ENCODE data around the gene DLGAP5. TPM values are rescaled to one million over a fixed set of nuclear protein-coding genes. Genes with fewer than 3 reads are reported as not detected.

DLGAP5 gene
- total and polyA plus RNA-seq, 2 experiments from 2014 or later = 13.5 to 15.5 TPM

- H3K9me3 ChIP-seq (ENCODE audit: low read depth) = no peaks in the 10 kb centered on the region
- H3K27me3 ChIP-seq (replicated peaks; ENCODE audit: insufficient read depth) = no peaks in the 10 kb centered on the region
- DNase-seq = no peak
- no peaks in the 10 kb centered on the region for H3F3A ChIP-seq (ENCODE audit: insufficient read depth)
- H3K4me2 ChIP-seq (ENCODE audit: unreplicated experiment) = no peak overlapping the region
- no peak overlapping the region for H3K4me3 ChIP-seq
- no peak overlapping the region for H3K9ac ChIP-seq
- WGBS, 2 experiments (ENCODE audit: low coverage in 1 of 2, low lambda C conversion rate in 2 of 2, missing lambda C conversion rate in 2 of 2) = 91 to 93% methylated on average over 16 to 17 of the region's 17 CpGs
- in situ Hi-C loops (cut with MboI) = no loop called here
- H3K79me2 ChIP-seq (ENCODE audit: insufficient read depth) = no peaks in the 10 kb centered on the region
- no peaks in the 10 kb centered on the region for H4K20me1 ChIP-seq (ENCODE audit: insufficient read depth)
- no peak overlapping the region for H2AFZ ChIP-seq
- no peaks in the 10 kb centered on the region for H3K36me3 ChIP-seq (ENCODE audit: low read depth)
- H3K9me2 ChIP-seq (ENCODE audit: insufficient read depth) = no peaks in the 10 kb centered on the region
- no peaks in the 10 kb centered on the region for H3K4me1 ChIP-seq (ENCODE audit: insufficient read depth)
- no peak for TF ChIP-seq EZH2phosphoT487 (IDR thresholded peaks at IDR 0.05; ENCODE audit: insufficient read depth, low read depth)
- TF ChIP-seq EZH2 (IDR thresholded peaks at IDR 0.05; ENCODE audit: insufficient read depth, poor library complexity, severe bottlenecking) = no peak
- H3K27ac ChIP-seq = no peak overlapping the region
These were observed 10.1 kb upstream of the DLGAP5 start for GRCh38 chr14:55201219-55202101.

- DNase-seq = no peak
- no peaks in the 10 kb centered on the region for H3K4me1 ChIP-seq (ENCODE audit: insufficient read depth)
- H3K36me3 ChIP-seq (ENCODE audit: low read depth) = no peaks in the 10 kb centered on the region
- H3K79me2 ChIP-seq (ENCODE audit: insufficient read depth) = no peaks in the 10 kb centered on the region
- no peak overlapping the region for H3K27ac ChIP-seq
- H3F3A ChIP-seq (ENCODE audit: insufficient read depth) = no peaks in the 10 kb centered on the region
- no peaks in the 10 kb centered on the region for H3K9me2 ChIP-seq (ENCODE audit: insufficient read depth)
- no peaks in the 10 kb centered on the region for H4K20me1 ChIP-seq (ENCODE audit: insufficient read depth)
- H3K27me3 ChIP-seq (replicated peaks; ENCODE audit: insufficient read depth) = no peaks in the 10 kb centered on the region
- 94 to 97% methylated on average over 3 of the region's 3 CpGs for WGBS, 2 experiments (ENCODE audit: low coverage in 1 of 2, low lambda C conversion rate in 2 of 2, missing lambda C conversion rate in 2 of 2)
- no peaks in the 10 kb centered on the region for H3K9me3 ChIP-seq (ENCODE audit: low read depth)
- TF ChIP-seq EZH2phosphoT487 (IDR thresholded peaks at IDR 0.05; ENCODE audit: insufficient read depth, low read depth) (no peak), EZH2 (IDR thresholded peaks at IDR 0.05; ENCODE audit: insufficient read depth, poor library complexity, severe bottlenecking) (no peak)
- no peak overlapping the region for H3K4me2 ChIP-seq (ENCODE audit: unreplicated experiment)
- H3K4me3 ChIP-seq = no peak overlapping the region
- in situ Hi-C loops (cut with MboI) = no loop called here
- H2AFZ ChIP-seq = no peak overlapping the region
- H3K9ac ChIP-seq = no peak overlapping the region
These were observed 9.3 kb upstream of the DLGAP5 start for GRCh38 chr14:55200651-55201050.

GRCh38 chr14:55198749-55199148, 7.4 kb upstream of the DLGAP5 start:
- in situ Hi-C loops (cut with MboI) = no loop called here
- Histone ChIP-seq H3K4me2 (ENCODE audit: unreplicated experiment) (no peak overlapping the region), H3K27me3 (replicated peaks; ENCODE audit: insufficient read depth) (no peaks in the 10 kb centered on the region), H3K79me2 (ENCODE audit: insufficient read depth) (no peaks in the 10 kb centered on the region), H3K4me1 (ENCODE audit: insufficient read depth) (no peaks in the 10 kb centered on the region), H2AFZ (no peak overlapping the region), H4K20me1 (ENCODE audit: insufficient read depth) (no peaks in the 10 kb centered on the region), H3K4me3 (no peak overlapping the region), H3K36me3 (ENCODE audit: low read depth) (no peaks in the 10 kb centered on the region), H3K9me2 (ENCODE audit: insufficient read depth) (no peaks in the 10 kb centered on the region), H3F3A (ENCODE audit: insufficient read depth) (no peaks in the 10 kb centered on the region), H3K9me3 (ENCODE audit: low read depth) (no peaks in the 10 kb centered on the region), H3K27ac (no peak overlapping the region), H3K9ac (no peak overlapping the region)
- 60 to 66% methylated on average over 2 of the region's 2 CpGs for whole genome bisulfite sequencing, 2 experiments (ENCODE audit: low coverage in 1 of 2, low lambda C conversion rate in 2 of 2, missing lambda C conversion rate in 2 of 2)
- TF ChIP-seq EZH2 (IDR thresholded peaks at IDR 0.05; ENCODE audit: insufficient read depth, poor library complexity, severe bottlenecking) (no peak), EZH2phosphoT487 (IDR thresholded peaks at IDR 0.05; ENCODE audit: insufficient read depth, low read depth) (no peak)
- no peak for DNase-seq

GRCh38 chr14:55194656-55195355, 3.4 kb upstream of the DLGAP5 start:
- H3K27me3 ChIP-seq (replicated peaks; ENCODE audit: insufficient read depth) = no peaks in the 10 kb centered on the region
- no peak overlapping the region for H2AFZ ChIP-seq
- H3K9me2 ChIP-seq (ENCODE audit: insufficient read depth) = no peaks in the 10 kb centered on the region
- H3K36me3 ChIP-seq (ENCODE audit: low read depth) = no peaks in the 10 kb centered on the region
- H3K4me2 ChIP-seq (ENCODE audit: unreplicated experiment) = no peak overlapping the region
- DNase-seq = no peak
- H3K79me2 ChIP-seq (ENCODE audit: insufficient read depth) = peaks cover 16% of the 10 kb centered on the region
- H3K9me3 ChIP-seq (ENCODE audit: low read depth) = no peaks in the 10 kb centered on the region
- peaks cover 3% of the 10 kb centered on the region; the same call in 1 of the 2 replicates for H3K4me1 ChIP-seq (ENCODE audit: insufficient read depth)
- 89 to 93% methylated on average over 5 of the region's 5 CpGs for WGBS, 2 experiments (ENCODE audit: low coverage in 1 of 2, low lambda C conversion rate in 2 of 2, missing lambda C conversion rate in 2 of 2)
- H3K9ac ChIP-seq = no peak overlapping the region
- no peak for TF ChIP-seq EZH2 (IDR thresholded peaks at IDR 0.05; ENCODE audit: insufficient read depth, poor library complexity, severe bottlenecking)
- no peak for TF ChIP-seq EZH2phosphoT487 (IDR thresholded peaks at IDR 0.05; ENCODE audit: insufficient read depth, low read depth)
- H4K20me1 ChIP-seq (ENCODE audit: insufficient read depth) = no peaks in the 10 kb centered on the region
- H3F3A ChIP-seq (ENCODE audit: insufficient read depth) = no peaks in the 10 kb centered on the region
- H3K4me3 ChIP-seq = no peak overlapping the region
- H3K27ac ChIP-seq = no peak overlapping the region
- in situ Hi-C loops (cut with MboI) = no loop called here
